PC-9 (cell line): Measurements from ENCODE around the gene NUP205. TPM values are rescaled to one million over a fixed set of nuclear protein-coding genes. Genes with fewer than 3 reads are reported as not detected.
A peak's percentile ranks its signal among the peaks of the same experiment; 100 is the strongest.

Experiments
- BruUV-seq: library from RNA; stranded (reverse); fragments of 400-500 nt; replicated peaks from 2 replicates; lab custom pipeline; 2021; lab: Mats Ljungman, UMichigan
- CTCF ChIA-PET: fragments of 300-600 bp; sonication (Branson Sonifier 250); formaldehyde crosslinking; loops from one replicate; lab custom pipeline; 2022; ENCODE audit warnings: antibody characterized with exemption; lab: Charles Lee
- POLR2A ChIA-PET: fragments of 300-600 bp; sonication (Branson Sonifier 250); formaldehyde crosslinking; loops from one replicate; lab custom pipeline; 2022; ENCODE audit warnings: antibody characterized with exemption; ENCODE audit not compliant: unreplicated experiment; lab: Charles Lee
- DNase-seq, 2 experiments: peaks; one replicate each; pipeline versions ENCODE4 v3.0.0 to v3.0.0-alpha.2; 2015 to 2022; ENCODE audit warnings: mixed read lengths in 1 of 2
- H2AFZ ChIP-seq: fragments of 200-600 bp; sonication (generic); 2 replicates; pipeline ENCODE4 v1.8.1; 2017; ENCODE audit warnings: antibody characterized with exemption
- H3F3A ChIP-seq: fragments of 200-600 bp; sonication (generic); 2 replicates; pipeline ENCODE4 v1.8.1; 2017; ENCODE audit warnings: antibody characterized with exemption, mild to moderate bottlenecking, low read depth; ENCODE audit not compliant: insufficient read depth
- H3K27ac ChIP-seq: fragments of 200-600 bp; sonication (generic); 2 replicates; pipeline ENCODE4 v1.6.1; 2016; ENCODE audit warnings: mixed run types
- H3K27me3 ChIP-seq: fragments of 200-600 bp; sonication (generic); 2 replicates; pipeline ENCODE4 v1.6.1; 2016; ENCODE audit warnings: low read depth, mixed run types; ENCODE audit not compliant: insufficient read depth
- H3K36me3 ChIP-seq: fragments of 200-600 bp; sonication (generic); 2 replicates; pipeline ENCODE4 v1.6.1; 2016; ENCODE audit warnings: low read depth, mixed run types
- H3K4me1 ChIP-seq: fragments of 200-600 bp; sonication (generic); replicated peaks from 2 replicates; pipeline ENCODE4 v1.6.1; 2016; ENCODE audit warnings: mixed run types; ENCODE audit not compliant: insufficient read depth
- H3K4me2 ChIP-seq: fragments of 200-600 bp; sonication (generic); 2 replicates; pipeline ENCODE4 v1.6.1; 2017; ENCODE audit warnings: mixed run types
- H3K4me3 ChIP-seq: fragments of 200-600 bp; sonication (generic); 2 replicates; pipeline ENCODE4 v1.6.1; 2016; ENCODE audit warnings: mixed run types
- H3K79me2 ChIP-seq: fragments of 200-600 bp; sonication (generic); 2 replicates; pipeline ENCODE4 v1.6.1; 2017; ENCODE audit warnings: low read depth, mixed run types
- H3K9me2 ChIP-seq: fragments of 200-600 bp; sonication (generic); 2 replicates; pipeline ENCODE4 v1.8.1; 2017; ENCODE audit warnings: mild to moderate bottlenecking; ENCODE audit not compliant: insufficient read depth
- H3K9me3 ChIP-seq: fragments of 200-600 bp; sonication (generic); 2 replicates; pipeline ENCODE4 v1.8.1; 2016; ENCODE audit warnings: low read depth; ENCODE audit not compliant: insufficient read depth
- H4K20me1 ChIP-seq: fragments of 200-600 bp; sonication (generic); 2 replicates; pipeline ENCODE4 v1.8.1; 2017; ENCODE audit not compliant: insufficient read depth
- CTCF ChIP-seq: fragments of 200-600 bp; sonication (generic); conservative IDR thresholded peaks from 2 replicates; pipeline ENCODE4 v1.6.1; 2017; ENCODE audit warnings: mixed run types, antibody characterized with exemption, mild to moderate bottlenecking, moderate library complexity
- EZH2 ChIP-seq: fragments of 200-600 bp; sonication (generic); IDR thresholded peaks from 2 replicates; pipeline ENCODE4 v1.8.0; 2017; ENCODE audit warnings: antibody characterized with exemption, low read depth
- intact Hi-C: fragments of 100-400 bp; cut with micrococcal nuclease; formaldehyde crosslinking; loops from one replicate; pipeline ENCODE4 v1.10.0; 2022; ENCODE audit not compliant: unreplicated experiment
- total RNA-seq: library from RNA; stranded (reverse); gene quantifications from 2 replicates; pipeline ENCODE4 v1.2.3, GENCODE V29; 2021

The NUP205 gene
- total RNA-seq, 1 experiment from 2014 or later = 108 TPM

GRCh38 chr7:135620447-135620846 is 62.7 kb downstream of the NUP205 start:
- H3K36me3 ChIP-seq = peaks cover 56% of the 10 kb centered on the region
- H2AFZ ChIP-seq = no peak overlapping the region
- no peaks in the 10 kb centered on the region for H3K27me3 ChIP-seq
- POLR2A ChIA-PET = interaction anchor here (0.5 kb wide), 1 partner anchor 467 kb away, joined by 6 read pairs; no protein-coding TSS in a partner anchor
- no peaks in the 10 kb centered on the region for H3K4me1 ChIP-seq
- no peak for TF ChIP-seq EZH2
- TF ChIP-seq CTCF = no peak
- no peak overlapping the region for H3K27ac ChIP-seq
- no peak overlapping the region for H3K4me3 ChIP-seq
- BruUV-seq = no TSS peak
- no peak overlapping the region for H3K4me2 ChIP-seq
- no peaks in the 10 kb centered on the region for H3K79me2 ChIP-seq
- no peaks in the 10 kb centered on the region for H3K9me2 ChIP-seq
- H4K20me1 ChIP-seq = 0 out of 2 replicates have a peak, but pooled peaks cover 4% of the 10 kb centered on the region
- 0 out of 2 replicates have a peak, but pooled peaks cover 5% of the 10 kb centered on the region for H3F3A ChIP-seq
- intact Hi-C loops = loop anchor here (5.0 kb wide), 1 partner anchor 1832 kb away; no protein-coding TSS in a partner anchor
- DNase-seq = no peak
- H3K9me3 ChIP-seq = no peaks in the 10 kb centered on the region
- CTCF ChIA-PET = interaction anchor here (1.0 to 1.2 kb wide), 2 partner anchors 25 to 346 kb away, joined by 3 to 5 read pairs; no protein-coding TSS in a partner anchor

- peak; percentile 26 to 75 for DNase-seq
These were observed 63.5 kb downstream of the NUP205 start for GRCh38 chr7:135620980-135621850.

More at GRCh38 chr7:135620980-135621850, 63.5 kb downstream of the NUP205 start:
- POLR2A ChIA-PET = interaction anchor here (0.5 to 0.6 kb wide), 2 partner anchors 466 to 1088 kb away, joined by 5 to 6 read pairs; no protein-coding TSS in a partner anchor
- intact Hi-C loops = loop anchor here (1.0 to 5.0 kb wide), 3 partner anchors 388 to 1971 kb away; no protein-coding TSS in a partner anchor
- H2AFZ ChIP-seq = no peak overlapping the region
- CTCF ChIA-PET = interaction anchor here (1.0 to 1.2 kb wide), 2 partner anchors 24 to 347 kb away, joined by 3 to 5 read pairs; no protein-coding TSS in a partner anchor
- H3K79me2 ChIP-seq = no peaks in the 10 kb centered on the region
- no peak overlapping the region for H3K27ac ChIP-seq
- no peaks in the 10 kb centered on the region for H3K9me3 ChIP-seq
- no peak overlapping the region for H3K4me3 ChIP-seq
- no peaks in the 10 kb centered on the region for H3K27me3 ChIP-seq
- BruUV-seq = no TSS peak
- peaks cover 52% of the 10 kb centered on the region for H3K36me3 ChIP-seq
- H4K20me1 ChIP-seq = 0 out of 2 replicates have a peak, but pooled peaks cover 4% of the 10 kb centered on the region
- no peaks in the 10 kb centered on the region for H3K4me1 ChIP-seq
- H3F3A ChIP-seq = 0 out of 2 replicates have a peak, but pooled peaks cover 5% of the 10 kb centered on the region
- TF ChIP-seq CTCF = peak; percentile 94
- TF ChIP-seq EZH2 = no peak
- H3K9me2 ChIP-seq = no peaks in the 10 kb centered on the region
- H3K4me2 ChIP-seq = no peak overlapping the region
